Endothelial cell of umbilical vein (primary cell): ENCODE results near the gene ENC1. TPM values are rescaled to one million over a fixed set of nuclear protein-coding genes. Genes with fewer than 3 reads are reported as not detected.

Source experiments
- BruUV-seq: library from RNA; stranded (reverse); fragments of 400-500 nt; replicated peaks from 2 replicates; lab custom pipeline; 2021; lab: Mats Ljungman, UMichigan
- CTCF ChIA-PET: fragments of 300-600, 350-600 bp; sonication (Branson Sonifier 250); formaldehyde crosslinking; loops from one replicate; lab custom pipeline; 2021; ENCODE audit warnings: antibody characterized with exemption, inconsistent platforms; lab: Charles Lee
- POLR2A ChIA-PET: fragments of 300-600, 350-600 bp; sonication (Branson Sonifier 250); formaldehyde crosslinking; loops from one replicate; lab custom pipeline; 2021; ENCODE audit warnings: antibody characterized with exemption, inconsistent platforms; lab: Charles Lee
- DNase-seq: peaks from one replicate; pipeline ENCODE4 v3.0.0-alpha.2; 2011; ENCODE audit warnings: low read depth, low spot score
- FAIRE-seq: peaks from 2 replicates; lab custom pipeline; 2011; peaks lifted over from hg19 to GRCh38; lab: Jason Lieb, UNC
- H2AFZ ChIP-seq: 2 replicates; pipeline ENCODE4 v1.6.0; 2012; ENCODE audit warnings: low read depth, low read length, control low read depth, inconsistent platforms
- H3K27ac ChIP-seq: 2 replicates; pipeline ENCODE4 v1.5.1; 2011; ENCODE audit warnings: low read depth, mild to moderate bottlenecking, control low read depth, low read length, moderate library complexity; ENCODE audit not compliant: insufficient read depth
- H3K27me3 ChIP-seq, 2 experiments: 2 replicates each; pipeline versions ENCODE4 v1.6.0 to v1.6.1; 2011; ENCODE audit warnings: low read length in 2 of 2, mixed read lengths in 1 of 2; ENCODE audit not compliant: control insufficient read depth in 2 of 2, insufficient read depth in 2 of 2
- H3K36me3 ChIP-seq, 2 experiments: 2 replicates in 1 of 2; 3 replicates in 1 of 2; pipeline ENCODE4 v1.5.1; 2011; ENCODE audit warnings: low read length in 2 of 2, mild to moderate bottlenecking in 1 of 2, moderate library complexity in 1 of 2; ENCODE audit not compliant: control insufficient read depth in 2 of 2, insufficient read depth in 2 of 2; ENCODE audit errors: extremely low read depth in 1 of 2
- H3K4me1 ChIP-seq: 3 replicates; pipeline ENCODE4 v1.5.1; 2011; ENCODE audit warnings: mild to moderate bottlenecking, low read length; ENCODE audit not compliant: control insufficient read depth, insufficient read depth; ENCODE audit errors: extremely low read depth
- H3K4me2 ChIP-seq: 2 replicates; pipeline ENCODE4 v1.6.1; 2011; ENCODE audit warnings: low read length, control low read depth, mixed read lengths; ENCODE audit not compliant: insufficient read depth
- H3K4me3 ChIP-seq, 3 experiments: fragments of 200-600 bp in 1 of 3; sonication (generic), shearing (Covaris generic) in 1 of 3; replicated peaks in 1 of 3; 2 replicates each; pipeline ENCODE4 v1.5.1; 2011 to 2016; ENCODE audit warnings: control low read depth in 3 of 3, low read length in 3 of 3, mild to moderate bottlenecking in 2 of 3, inconsistent platforms in 1 of 3, low read depth in 1 of 3, moderate library complexity in 1 of 3; ENCODE audit not compliant: insufficient read depth in 1 of 3
- H3K79me2 ChIP-seq: 2 replicates; pipeline ENCODE4 v1.6.0; 2012; ENCODE audit warnings: low read length, inconsistent platforms; ENCODE audit not compliant: control insufficient read depth, insufficient read depth
- H3K9ac ChIP-seq: replicated peaks from 2 replicates; pipeline ENCODE3; 2011; ENCODE audit warnings: low read length, control low read depth; ENCODE audit not compliant: insufficient read depth; ENCODE audit errors: extremely low read depth
- H3K9me1 ChIP-seq: replicated peaks from 3 replicates; pipeline ENCODE4 v1.6.0; 2011; ENCODE audit warnings: mild to moderate bottlenecking, low read length; ENCODE audit not compliant: control insufficient read depth, insufficient read depth; ENCODE audit errors: extremely low read depth
- H3K9me3 ChIP-seq: replicated peaks from 2 replicates; pipeline ENCODE4 v1.5.1; 2012; ENCODE audit warnings: low read length, inconsistent platforms; ENCODE audit not compliant: control insufficient read depth, insufficient read depth
- H4K20me1 ChIP-seq: replicated peaks from 2 replicates; pipeline ENCODE3; 2011; ENCODE audit warnings: mild to moderate bottlenecking, low read length; ENCODE audit not compliant: control insufficient read depth, insufficient read depth; ENCODE audit errors: extremely low read depth
- CTCF ChIP-seq, 2 donors: IDR thresholded peaks; 1 replicate in 1 of 2; 2 replicates in 1 of 2; pipeline ENCODE4 v1.5.1; 2011; ENCODE audit warnings: low read length in 2 of 2, mild to moderate bottlenecking in 2 of 2, moderate library complexity in 2 of 2, control low read depth in 1 of 2, inconsistent platforms in 1 of 2, low read depth in 1 of 2; ENCODE audit not compliant: insufficient read depth in 1 of 2; ENCODE audit errors: extremely low read depth in 1 of 2
- EZH2 ChIP-seq: IDR thresholded peaks from 2 replicates; pipeline ENCODE4 v1.6.1; 2012; ENCODE audit warnings: borderline replicate concordance, low read depth, mild to moderate bottlenecking, moderate library complexity, low read length, inconsistent platforms; ENCODE audit not compliant: severe bottlenecking
- FOS ChIP-seq: IDR thresholded peaks from 2 replicates; pipeline ENCODE4 v1.6.1; 2011; ENCODE audit warnings: mild to moderate bottlenecking, low read length, moderate library complexity, borderline replicate concordance; ENCODE audit not compliant: insufficient read depth
- GATA2 ChIP-seq: IDR thresholded peaks from 2 replicates; pipeline ENCODE4 v1.7.0; 2011; ENCODE audit warnings: low read depth, mild to moderate bottlenecking, moderate library complexity, mixed read lengths, low read length; ENCODE audit not compliant: insufficient read length, insufficient read depth
- JUN ChIP-seq: IDR thresholded peaks from 2 replicates; pipeline ENCODE4 v1.6.1; 2011; ENCODE audit warnings: borderline replicate concordance, low read depth; ENCODE audit not compliant: insufficient read length, insufficient read depth
- MAX ChIP-seq: IDR thresholded peaks from 2 replicates; pipeline ENCODE4 v1.6.1; 2011; ENCODE audit not compliant: insufficient read depth, insufficient read length
- MYC ChIP-seq: IDR thresholded peaks from one replicate; pipeline ENCODE4 v1.6.1; 2011; ENCODE audit warnings: mild to moderate bottlenecking, low read depth, low read length
- POLR2A ChIP-seq: IDR thresholded peaks from 2 replicates; pipeline ENCODE4 v1.6.1; 2012; ENCODE audit warnings: low read depth, mild to moderate bottlenecking, control low read depth, low read length
- POLR2AphosphoS5 ChIP-seq: IDR thresholded peaks from 2 replicates; pipeline ENCODE4 v1.6.1; 2012; ENCODE audit warnings: low read depth, mild to moderate bottlenecking, control low read depth, low read length, moderate library complexity; ENCODE audit not compliant: insufficient read depth
- dilution Hi-C: fragments of 300-500 bp; cut with MboI; formaldehyde crosslinking; loops from one replicate; pipeline ENCODE4 v1.15.0; 2019; ENCODE audit warnings: low sequenced_read_pairs; ENCODE audit not compliant: extremely low pct_ligation_motif_present
- intact Hi-C: fragments of 100-400 bp; cut with micrococcal nuclease; formaldehyde crosslinking; loops from one replicate; pipeline ENCODE4 v1.10.0; 2022
- polyA plus RNA-seq, 4 experiments: library from polyadenylated mRNA; depleted of rRNA in 3 of 4; stranded (reverse) in 3 of 4; unstranded in 1 of 4; fragments of >200 nt; gene quantifications; 2 replicates each; pipeline versions ENCODE4 v1.2.1 to v1.2.3, GENCODE V29; 2011 to 2012; ENCODE audit warnings: missing spikeins in 1 of 4
- total RNA-seq: library from RNA; stranded (reverse); gene quantifications from 2 replicates; pipeline ENCODE4 v1.2.3, GENCODE V29; 2021

The ENC1 gene
- total and polyA plus RNA-seq, 2 donors (not counting 3 experiments of a cell fraction or from before 2014, with no cell fraction given): 42.2 to 53.3 TPM

- H4K20me1 ChIP-seq: no peaks in the 10 kb centered on the region
- H3K79me2 ChIP-seq: peaks cover 28% of the 10 kb centered on the region
- H3K4me2 ChIP-seq: peak overlapping the region; percentile 84
- no peak overlapping the region for H3K4me3 ChIP-seq
- H3K27me3 ChIP-seq: no peaks in the 10 kb centered on the region
- no peaks in the 10 kb centered on the region for H3K36me3 ChIP-seq
- POLR2A ChIA-PET: no interaction called here
- H3K9me1 ChIP-seq: no peaks in the 10 kb centered on the region
- H2AFZ ChIP-seq: peak overlapping the region; percentile 24
- intact Hi-C loops (loop anchor here (1.0 to 5.0 kb wide), 7 partner anchors 315 to 657 kb away; no protein-coding TSS in a partner anchor), dilution Hi-C loops (no loop called here)
- CTCF ChIA-PET: interaction anchor here (0.9 to 7.4 kb wide), 11 partner anchors 11 to 740 kb away, joined by 3 to 78 read pairs (median 14); no protein-coding TSS in a partner anchor
- H3K9me3 ChIP-seq: no peaks in the 10 kb centered on the region
- FAIRE-seq (no peak), DNase-seq (no peak)
- TF ChIP-seq POLR2AphosphoS5 (no peak), CTCF (IDR thresholded peaks at IDR 0.05; ENCODE audit: extremely low read depth in 1 of 2, insufficient read depth in 1 of 2, low read depth in 1 of 2, low read length in 2 of 2) (no peak), MAX (no peak), FOS (no peak), POLR2A (no peak), EZH2 (no peak), JUN (no peak), GATA2 (no peak), MYC (no peak)
- no TSS peak for BruUV-seq
- peaks cover 49% of the 10 kb centered on the region for H3K4me1 ChIP-seq
- peak overlapping the region; percentile 82 for H3K9ac ChIP-seq
- H3K27ac ChIP-seq: peak overlapping the region; percentile 91
These were observed 2.0 kb upstream of the ENC1 start for GRCh38 chr5:74642543-74642863.
